ENCODE measurements around the gene FAP. TPM values are rescaled to one million over a fixed set of nuclear protein-coding genes. Genes with fewer than 3 reads are reported as not detected.

The FAP gene
- total and polyA plus RNA-seq, 2 of the 4 experiments (the other 2 are of a cell fraction), result 71.0 to 95.0 TPM

DNA sequence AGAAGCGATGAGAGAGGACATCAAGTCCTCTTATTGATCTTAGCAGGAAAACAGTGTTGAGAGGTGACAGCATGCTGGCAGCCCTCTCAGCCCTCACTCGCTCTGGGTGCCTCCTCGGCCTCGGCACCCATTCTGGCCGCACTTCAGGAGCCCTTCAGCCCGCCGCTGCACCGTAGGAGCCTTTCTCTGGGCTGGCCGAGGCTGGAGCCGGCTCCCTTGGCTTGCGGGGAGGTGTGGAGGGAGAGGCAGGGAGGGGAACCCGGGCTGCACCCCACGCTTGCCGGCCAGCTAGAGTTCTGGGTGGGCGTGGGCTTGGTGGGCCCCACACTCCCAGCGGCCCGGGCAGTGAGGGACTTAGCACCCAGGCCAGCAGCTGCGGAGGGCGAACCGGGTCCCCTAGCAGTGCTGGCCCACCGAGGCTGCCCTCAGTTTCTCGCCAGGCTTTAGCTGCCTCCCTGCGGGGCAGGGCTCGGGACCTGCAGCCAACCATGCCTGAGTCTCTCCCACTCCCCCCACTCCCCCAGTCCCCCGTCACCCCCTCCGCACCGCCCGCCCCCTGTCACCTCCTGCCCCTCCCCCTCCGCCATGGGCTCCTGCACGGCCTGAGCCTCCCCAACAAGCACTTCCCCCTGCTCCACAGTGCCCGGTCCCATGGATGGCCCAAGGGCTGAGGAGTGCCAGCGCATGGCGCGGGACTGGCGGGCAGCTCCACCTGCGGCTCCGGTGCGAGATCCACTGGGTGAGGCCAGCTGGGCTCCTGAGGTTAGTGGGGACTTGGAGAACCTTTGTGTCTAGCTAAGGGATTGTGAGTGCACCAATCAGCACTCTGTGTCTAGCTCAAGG, 8.4 kb downstream of the FAP start:
- H3K4ac ChIP-seq (ENCODE audit: low read depth, low read length), result peak overlapping the region; percentile 16; the same call in 1 of the 2 replicates
- no peaks in the 10 kb centered on the region for H3K27me3 ChIP-seq (ENCODE audit: control insufficient read depth, insufficient read depth, low read length)
- no peak overlapping the region for H2AK5ac ChIP-seq (ENCODE audit: low read depth, low read length)
- POLR2A ChIA-PET (ENCODE audit: unreplicated experiment), result no interaction called here
- peaks cover 15% of the 10 kb centered on the region for H3K36me3 ChIP-seq (ENCODE audit: control insufficient read depth, insufficient read depth, low read length)
- no peak for TF ChIP-seq RAD21 (IDR thresholded peaks at IDR 0.05; ENCODE audit: low read length)
- no peak for TF ChIP-seq FOS (IDR thresholded peaks at IDR 0.05; ENCODE audit: low read depth, low read length)
- no peak for TF ChIP-seq BHLHE40 (IDR thresholded peaks at IDR 0.05; ENCODE audit: low read depth, low read length)
- peak overlapping the region; percentile 11; the same call in 1 of the 2 replicates for H4K91ac ChIP-seq (ENCODE audit: insufficient read depth, low read depth, low read length)
- H2BK5ac ChIP-seq (ENCODE audit: low read depth, low read length, poor library complexity, severe bottlenecking), result peak overlapping the region; percentile 77
- dilution Hi-C loops (cut with HindIII; ENCODE audit: low sequenced_read_pairs, unreplicated experiment), result no loop called here
- no TSS peak for BruUV-seq (replicated peaks)
- no peak overlapping the region for H3K9ac ChIP-seq (ENCODE audit: low read depth, low read length)
- H3K23ac ChIP-seq (ENCODE audit: low read depth, low read length), result no peak overlapping the region
- no peaks in the 10 kb centered on the region for H4K20me1 ChIP-seq (ENCODE audit: insufficient read depth, low read length)
- no peak overlapping the region for H3K56ac ChIP-seq (ENCODE audit: extremely low read depth, insufficient read depth, low read length)
- H3K9me1 ChIP-seq (ENCODE audit: insufficient read depth, low read length), result peaks cover 3% of the 10 kb centered on the region
- no peak overlapping the region for H4K5ac ChIP-seq (ENCODE audit: low read depth, low read length)
- no CpG with 5 or more reads among the region's 38 CpGs for WGBS, 2 experiments (ENCODE audit: extremely low coverage in 2 of 2, insufficient read length in 1 of 2)
- no peak overlapping the region for H3K27ac ChIP-seq (ENCODE audit: insufficient read depth, low read length)
- peak overlapping the region in 1 of 2 experiments; percentile 50; a peak in 1 of 4 replicates for H4K8ac ChIP-seq (ENCODE audit: low read depth in 2 of 2, low read length in 2 of 2)
- H3K4me1 ChIP-seq (ENCODE audit: control insufficient read depth, insufficient read depth, low read length), result peaks cover 12% of the 10 kb centered on the region
- CTCF ChIA-PET, result interaction anchor here (0.6 to 1.3 kb wide), 3 partner anchors 26 to 66 kb away, joined by 3 read pairs; no protein-coding TSS in a partner anchor
- H3K4me3 ChIP-seq (ENCODE audit: insufficient read depth, low read depth, low read length), result no peak overlapping the region
- H3K4me2 ChIP-seq (ENCODE audit: low read depth, low read length), result no peak overlapping the region
- in situ Hi-C loops (cut with MboI; ENCODE audit: low sequenced_read_pairs), result no loop called here
- ATAC-seq (ENCODE audit: low read depth), result no peak
- H2BK15ac ChIP-seq (ENCODE audit: low read depth, low read length), result no peak overlapping the region
- peak overlapping the region; percentile 21; the same call in 1 of the 2 replicates for H2BK120ac ChIP-seq (ENCODE audit: low read depth, low read length)
- DNase-seq, result no peak
- H3K9me3 ChIP-seq (ENCODE audit: control insufficient read depth, insufficient read depth, low read length), result peaks cover 4% of the 10 kb centered on the region; the same call in 1 of the 2 replicates
- no peak overlapping the region for H2AFZ ChIP-seq (replicated peaks; ENCODE audit: low read length, poor library complexity)
- no peak overlapping the region for H2AK9ac ChIP-seq (replicated peaks; ENCODE audit: low read depth, low read length, poor library complexity)
- no peak overlapping the region for H3K14ac ChIP-seq (replicated peaks; ENCODE audit: low read depth, low read length)
- intact Hi-C loops (cut with micrococcal nuclease), result no loop called here
- H3K79me1 ChIP-seq (ENCODE audit: low read depth in 1 of 2, low read length in 2 of 2), result peaks cover 7 to 37% of the 10 kb centered on the region in 2 experiments
- no peak overlapping the region for H2BK20ac ChIP-seq (ENCODE audit: low read depth, low read length)
- H3K18ac ChIP-seq (ENCODE audit: low read depth, low read length), result peak overlapping the region; percentile 47; the same call in 1 of the 2 replicates

Data from IMR-90 (cell line).